HEK293 (cell line): Measurements from ENCODE around the gene CHN2.
"Not testable (repeated sequence)": the region's sequence is repeated elsewhere in the genome, so short reads cannot be mapped to it uniquely, and the experiment has no call there.

Experiments used
- CTCF ChIP-seq: fragments of 450-650 bp; formaldehyde crosslinking; IDR thresholded peaks from 2 replicates; pipeline ENCODE4 v1.5.1; 2016; ENCODE audit warnings: missing biosample characterization, missing genetic modification characterization
- SP2 ChIP-seq: fragments of 450-650 bp; formaldehyde crosslinking; IDR thresholded peaks from 2 replicates; pipeline ENCODE4 v1.5.1; 2016; ENCODE audit warnings: missing biosample characterization, missing genetic modification characterization
- ZNF2 ChIP-seq: fragments of 450-650 bp; formaldehyde crosslinking; IDR thresholded peaks from 2 replicates; pipeline ENCODE4 v1.5.1; 2016; ENCODE audit warnings: missing biosample characterization, missing genetic modification characterization
- ZNF514 ChIP-seq: fragments of 450-650 bp; formaldehyde crosslinking; IDR thresholded peaks from 2 replicates; pipeline ENCODE4 v1.5.1; 2016; ENCODE audit warnings: missing biosample characterization, missing genetic modification characterization
- ZNF580 ChIP-seq: fragments of 450-650 bp; formaldehyde crosslinking; IDR thresholded peaks from 2 replicates; pipeline ENCODE4 v1.5.1; 2016; ENCODE audit warnings: missing biosample characterization, missing genetic modification characterization
- ZNF791 ChIP-seq: fragments of 450-650 bp; formaldehyde crosslinking; IDR thresholded peaks from 2 replicates; pipeline ENCODE4 v1.5.1; 2016; ENCODE audit warnings: missing biosample characterization, missing genetic modification characterization
- ZSCAN18 ChIP-seq: fragments of 450-650 bp; formaldehyde crosslinking; IDR thresholded peaks from 2 replicates; pipeline ENCODE4 v1.5.1; 2016; ENCODE audit warnings: missing biosample characterization, missing genetic modification characterization

GRCh38 chr7:29528526-29528925, 334.0 kb downstream of the CHN2 start:
- TF ChIP-seq ZNF514 (tag by site-specific recombination); ZNF580 (tag by site-specific recombination); SP2 (tag by site-specific recombination); ZNF791 (tag by site-specific recombination); ZSCAN18; CTCF (tag by site-specific recombination); ZNF2 (tag by site-specific recombination): not testable (repeated sequence)
